HL-60/S4 treated with retinoic acid at 250 ng/mL for 4 days and 3 days (cell line): ENCODE measurements around the gene PTAFR.

ENCODE experiments used
- in situ Hi-C: fragments of 300-500 bp; cut with MboI; formaldehyde crosslinking; loops from 2 replicates; pipeline ENCODE4 v1.7.0; 2022; ENCODE audit warnings: low sequenced_read_pairs

PTAFR gene

GRCh38 chr1:28178690-28179485 is 2.4 kb upstream of the PTAFR start:
- in situ Hi-C loops, result no loop called here

DNA sequence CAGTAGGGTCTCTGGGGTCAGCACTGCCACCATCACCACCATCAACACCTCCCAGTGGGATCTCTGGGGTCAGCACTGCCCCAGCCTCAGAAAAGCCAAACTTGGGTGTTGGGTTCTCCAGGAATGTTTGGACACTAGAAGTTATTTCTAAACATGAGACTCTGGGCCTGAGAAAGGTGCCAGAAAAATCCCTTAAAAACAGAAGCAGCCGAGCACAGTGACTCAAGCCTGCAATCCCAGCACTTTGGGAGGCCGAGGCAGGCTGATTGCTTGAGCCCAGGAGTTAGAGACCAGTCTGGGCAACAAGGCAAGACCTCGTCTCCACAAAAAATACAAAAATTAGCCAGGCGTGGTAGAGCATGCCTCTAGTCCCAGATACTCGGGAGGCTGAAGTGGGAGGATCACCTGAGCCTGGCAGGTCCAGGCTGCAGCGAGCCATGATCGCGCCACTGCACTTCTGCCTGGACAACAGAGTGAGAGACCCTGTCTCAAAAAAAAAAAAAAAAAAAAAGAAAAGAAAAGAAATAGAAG is 470 bp downstream of the PTAFR start:
- in situ Hi-C loops, result no loop called here

DNA sequence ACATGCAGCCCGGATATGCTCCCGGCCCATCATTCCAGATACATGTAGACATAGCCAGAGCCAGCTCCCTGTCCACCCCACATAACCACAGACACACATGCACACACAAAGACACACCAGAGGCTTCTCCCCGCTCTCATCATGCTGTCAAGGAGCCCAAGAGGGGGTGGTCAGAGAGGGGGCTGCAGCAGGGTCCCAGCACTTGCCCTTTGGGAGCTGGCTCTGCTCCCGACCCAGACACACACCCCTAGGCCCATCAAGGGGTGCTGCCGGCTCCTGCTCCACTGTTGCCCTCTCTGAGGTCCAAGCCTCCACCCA is 2.6 kb downstream of the PTAFR start:
- in situ Hi-C loops, result no loop called here

GRCh38 chr1:28173151-28173979 is 3.1 kb downstream of the PTAFR start:
- in situ Hi-C loops, result no loop called here

GRCh38 chr1:28172713-28173150 is 3.8 kb downstream of the PTAFR start:
- in situ Hi-C loops, result no loop called here

- in situ Hi-C loops, result no loop called here
Observed at GRCh38 chr1:28171246-28171645, 5.2 kb downstream of the PTAFR start.

GRCh38 chr1:28170001-28170596 is 6.4 kb downstream of the PTAFR start:
- in situ Hi-C loops, result no loop called here

GRCh38 chr1:28163496-28164161 is 12.9 kb downstream of the PTAFR start:
- in situ Hi-C loops, result no loop called here

- in situ Hi-C loops, result no loop called here
Observed at GRCh38 chr1:28162151-28162550, 14.3 kb downstream of the PTAFR start.

DNA sequence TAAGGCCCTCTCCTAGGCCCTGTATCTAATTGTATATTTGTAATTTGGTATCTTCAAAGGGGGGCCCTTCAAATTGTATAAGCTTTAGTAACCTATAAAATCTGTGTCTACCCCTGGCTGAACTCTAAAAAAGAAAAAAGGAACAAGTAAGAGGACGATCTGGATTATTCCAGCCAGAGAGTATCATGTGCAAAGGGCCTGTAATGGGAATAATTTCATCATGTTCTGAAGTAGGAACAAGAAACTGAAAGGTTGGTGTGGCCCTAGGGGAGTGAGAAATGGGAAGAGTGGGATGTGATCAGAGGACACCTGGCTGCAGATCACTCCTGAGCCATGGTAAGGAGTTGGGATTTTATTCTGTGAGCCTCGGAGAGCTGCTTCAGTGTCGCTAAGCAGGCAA is 14.7 kb downstream of the PTAFR start:
- in situ Hi-C loops, result no loop called here

- in situ Hi-C loops, result no loop called here
Observed at GRCh38 chr1:28160782-28161266, 15.7 kb downstream of the PTAFR start.

GRCh38 chr1:28159680-28160079 is 16.8 kb downstream of the PTAFR start:
- in situ Hi-C loops, result no loop called here

DNA sequence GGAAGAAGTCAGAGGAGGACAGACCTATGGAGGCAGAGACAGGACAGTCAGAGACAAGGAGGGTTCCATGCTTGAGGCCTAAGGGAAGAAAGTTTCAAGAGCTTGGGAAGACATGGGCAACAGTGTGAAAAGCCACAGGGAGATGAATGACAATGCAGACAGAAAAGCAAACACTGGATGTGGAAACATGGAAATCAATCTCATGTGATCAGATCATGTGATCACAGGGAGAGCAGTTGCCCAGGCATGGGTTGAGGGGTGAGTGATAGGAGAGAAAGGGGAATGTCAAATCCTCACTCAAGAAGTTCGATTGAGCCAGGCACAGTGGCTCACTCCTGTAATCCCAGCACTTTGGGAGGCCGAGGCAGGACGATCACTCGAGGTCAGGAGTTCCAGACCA is 17.2 kb downstream of the PTAFR start:
- in situ Hi-C loops, result no loop called here

DNA sequence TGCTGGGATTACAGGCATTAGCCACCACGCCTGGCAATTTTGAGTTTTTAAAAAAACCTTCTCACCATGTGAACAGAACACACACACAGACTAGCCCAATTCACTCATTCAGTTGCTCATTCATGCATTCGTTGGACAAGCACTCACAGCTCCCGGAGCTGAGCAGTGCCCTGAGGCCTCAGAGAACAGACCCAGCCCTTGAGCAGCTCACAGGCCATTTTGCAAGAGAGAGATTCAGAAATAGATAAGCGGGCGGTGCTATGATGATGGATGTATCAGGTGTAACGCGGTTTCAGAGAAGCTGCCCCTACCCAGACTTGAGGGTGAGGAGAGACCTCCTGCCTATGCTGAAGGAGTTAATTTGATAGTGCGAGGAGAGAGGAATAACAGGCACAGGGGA is 18.6 kb downstream of the PTAFR start:
- in situ Hi-C loops, result no loop called here

GRCh38 chr1:28156821-28157220 is 19.7 kb downstream of the PTAFR start:
- in situ Hi-C loops, result no loop called here

- in situ Hi-C loops, result no loop called here
Observed at GRCh38 chr1:28155628-28156027, 20.9 kb downstream of the PTAFR start.

DNA sequence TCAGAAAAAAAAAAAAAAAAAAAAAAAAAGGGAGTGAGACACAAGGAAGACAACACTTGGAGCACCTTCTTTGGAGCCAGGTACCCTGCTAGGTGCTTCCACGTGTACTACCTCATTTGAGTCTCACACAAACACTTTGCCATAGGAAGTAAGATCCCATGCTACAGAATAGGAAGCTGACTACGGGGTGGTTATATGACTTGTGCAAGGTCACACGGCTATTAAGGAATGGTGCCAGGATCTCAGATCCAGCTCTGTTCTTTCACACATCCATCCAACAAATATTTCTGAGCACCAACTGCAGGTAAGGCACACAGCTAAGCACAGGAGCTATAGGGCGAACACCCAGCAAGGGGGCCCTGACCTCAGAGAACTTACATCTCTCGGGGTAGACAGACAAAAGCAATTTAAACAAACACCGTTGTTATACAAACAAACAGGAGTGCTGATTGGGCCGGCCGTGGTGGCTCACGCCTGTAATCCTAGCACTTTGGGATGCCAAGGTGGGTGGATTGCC is 22.4 kb downstream of the PTAFR start:
- in situ Hi-C loops, result no loop called here

DNA sequence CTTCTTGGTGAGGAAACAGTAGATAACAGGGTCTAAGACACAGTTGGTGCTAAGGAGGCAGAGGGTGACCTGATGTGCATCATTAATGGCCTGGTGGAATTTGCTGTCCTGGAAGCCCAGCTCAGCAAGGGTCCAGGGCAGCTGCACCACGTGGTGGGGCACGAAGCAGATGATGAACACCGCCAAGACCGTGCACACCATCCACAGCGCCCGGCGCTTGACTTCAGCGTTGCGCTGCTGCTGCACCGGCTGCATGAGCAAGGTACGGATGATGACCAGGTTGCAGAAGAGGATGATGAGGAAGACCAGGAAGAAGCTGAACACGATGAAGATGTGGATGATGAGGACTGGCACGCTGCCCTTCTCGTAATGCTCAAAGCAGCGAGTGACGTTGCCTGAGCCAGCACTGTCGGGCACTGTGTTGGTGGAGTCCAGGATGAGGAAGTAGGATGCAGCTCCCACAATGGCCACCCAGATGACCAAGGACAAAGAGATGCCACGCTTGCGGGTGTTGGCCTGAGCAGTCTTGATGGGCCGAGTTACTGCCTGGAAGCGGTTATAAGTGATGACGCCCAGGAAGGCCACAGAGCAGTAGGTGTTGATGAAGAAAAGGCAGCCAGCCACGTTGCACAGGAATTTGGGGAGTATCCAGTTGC is 26.2 kb downstream of the PTAFR start:
- in situ Hi-C loops, result no loop called here

DNA sequence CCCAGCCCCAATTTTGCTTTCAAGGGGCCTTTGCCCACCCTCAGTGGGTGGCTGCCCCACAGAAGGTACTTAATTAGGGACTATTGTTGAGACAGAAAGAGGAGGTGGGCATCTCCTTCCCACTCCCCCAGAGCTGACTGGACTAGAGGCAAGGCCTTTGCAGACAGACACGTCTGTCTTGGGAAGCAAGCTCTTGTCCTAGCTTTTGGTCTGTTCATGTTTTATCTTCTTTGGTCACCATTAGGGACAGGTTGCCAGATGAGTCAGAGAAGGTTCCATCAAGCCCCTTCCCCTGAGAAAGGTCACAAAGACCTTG is 27.7 kb downstream of the PTAFR start:
- in situ Hi-C loops, result no loop called here
